ENCODE results near the gene SNORC. TPM values are rescaled to one million over a fixed set of nuclear protein-coding genes. Genes with fewer than 3 reads are reported as not detected.

The SNORC gene
- total RNA-seq, 1 donor from 2014 or later: 2.8 TPM

DNA sequence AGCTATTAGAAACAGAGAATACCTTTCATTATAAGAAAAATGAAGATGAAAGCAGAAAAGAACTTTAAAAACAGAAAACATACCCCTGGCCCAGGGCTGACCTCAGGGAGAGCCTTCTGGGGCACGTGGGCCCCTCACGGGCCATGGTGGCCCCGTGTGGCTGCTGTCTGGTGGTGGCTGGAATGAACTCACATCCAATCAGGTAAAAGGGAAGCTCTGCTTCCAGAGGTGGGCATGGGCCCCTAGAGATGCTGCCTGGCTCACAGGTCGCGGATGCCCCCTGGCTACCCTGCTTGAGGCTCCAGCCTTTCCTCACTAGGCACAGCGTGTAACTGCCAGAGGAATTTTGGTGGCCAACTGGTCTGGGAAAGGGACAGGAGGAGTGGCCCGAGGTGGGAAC is 16.6 kb downstream of the SNORC start:
- Mint-ChIP-seq H3K36me3 (ENCODE audit: insufficient read depth) (no peaks in the 10 kb centered on the region), H3K27me3 (peaks cover 4% of the 10 kb centered on the region), H3K4me1 (ENCODE audit: low read depth) (peaks cover 7% of the 10 kb centered on the region), H3K27ac (no peak overlapping the region), H3K4me3 (ENCODE audit: low read depth) (no peak overlapping the region), H3K9me3 (ENCODE audit: low read depth) (no peaks in the 10 kb centered on the region)
- TF ChIP-seq, protein P1, sequence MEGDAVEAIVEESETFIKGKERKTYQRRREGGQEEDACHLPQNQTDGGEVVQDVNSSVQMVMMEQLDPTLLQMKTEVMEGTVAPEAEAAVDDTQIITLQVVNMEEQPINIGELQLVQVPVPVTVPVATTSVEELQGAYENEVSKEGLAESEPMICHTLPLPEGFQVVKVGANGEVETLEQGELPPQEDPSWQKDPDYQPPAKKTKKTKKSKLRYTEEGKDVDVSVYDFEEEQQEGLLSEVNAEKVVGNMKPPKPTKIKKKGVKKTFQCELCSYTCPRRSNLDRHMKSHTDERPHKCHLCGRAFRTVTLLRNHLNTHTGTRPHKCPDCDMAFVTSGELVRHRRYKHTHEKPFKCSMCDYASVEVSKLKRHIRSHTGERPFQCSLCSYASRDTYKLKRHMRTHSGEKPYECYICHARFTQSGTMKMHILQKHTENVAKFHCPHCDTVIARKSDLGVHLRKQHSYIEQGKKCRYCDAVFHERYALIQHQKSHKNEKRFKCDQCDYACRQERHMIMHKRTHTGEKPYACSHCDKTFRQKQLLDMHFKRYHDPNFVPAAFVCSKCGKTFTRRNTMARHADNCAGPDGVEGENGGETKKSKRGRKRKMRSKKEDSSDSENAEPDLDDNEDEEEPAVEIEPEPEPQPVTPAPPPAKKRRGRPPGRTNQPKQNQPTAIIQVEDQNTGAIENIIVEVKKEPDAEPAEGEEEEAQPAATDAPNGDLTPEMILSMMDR (IDR thresholded peaks at IDR 0.05; ENCODE audit: unreplicated experiment): no peak
- DNase-seq (ENCODE audit: low spot score, unreplicated experiment): no peak

DNA sequence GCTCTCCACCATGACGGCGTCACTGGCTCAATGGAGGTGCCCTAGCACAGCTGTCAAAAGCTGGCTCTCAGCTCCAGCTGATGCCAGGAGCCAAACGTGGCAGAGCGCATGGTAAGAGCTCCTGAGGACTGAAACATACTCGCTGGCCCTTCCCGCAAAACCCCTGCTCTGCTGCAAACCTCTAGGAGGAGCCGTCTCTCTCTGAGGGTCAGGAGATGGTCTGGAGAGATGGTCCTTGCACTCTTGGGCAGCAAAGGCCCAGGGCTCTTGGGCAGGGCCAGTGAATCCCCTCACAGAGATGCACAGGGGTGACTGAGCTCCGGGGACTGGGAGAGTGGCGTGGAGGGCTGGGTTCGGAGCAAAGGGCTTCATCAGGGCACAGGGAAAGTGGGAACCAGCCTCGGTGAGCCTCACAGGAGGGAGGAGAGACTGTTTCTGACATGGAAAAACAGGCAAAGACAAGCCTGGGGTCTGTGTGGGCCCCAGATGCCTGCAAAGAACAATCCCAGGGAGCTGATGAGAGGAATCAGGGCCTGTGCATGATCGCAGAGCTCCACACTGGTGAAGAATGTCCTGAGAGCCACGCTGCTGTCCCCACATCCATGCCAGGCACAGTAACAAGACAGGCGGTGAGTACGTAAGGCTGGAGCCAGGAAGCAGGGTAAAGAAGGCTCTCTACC is 17.2 kb downstream of the SNORC start:
- Mint-ChIP-seq H3K9me3 (ENCODE audit: low read depth) (no peaks in the 10 kb centered on the region), H3K27ac (no peak overlapping the region), H3K27me3 (peaks cover 6% of the 10 kb centered on the region), H3K4me3 (ENCODE audit: low read depth) (no peak overlapping the region), H3K36me3 (ENCODE audit: insufficient read depth) (no peaks in the 10 kb centered on the region), H3K4me1 (ENCODE audit: low read depth) (peaks cover 7% of the 10 kb centered on the region)
- TF ChIP-seq, protein P1 (IDR thresholded peaks at IDR 0.05; ENCODE audit: unreplicated experiment): no peak
- no peak for DNase-seq (ENCODE audit: low spot score, unreplicated experiment)

DNA sequence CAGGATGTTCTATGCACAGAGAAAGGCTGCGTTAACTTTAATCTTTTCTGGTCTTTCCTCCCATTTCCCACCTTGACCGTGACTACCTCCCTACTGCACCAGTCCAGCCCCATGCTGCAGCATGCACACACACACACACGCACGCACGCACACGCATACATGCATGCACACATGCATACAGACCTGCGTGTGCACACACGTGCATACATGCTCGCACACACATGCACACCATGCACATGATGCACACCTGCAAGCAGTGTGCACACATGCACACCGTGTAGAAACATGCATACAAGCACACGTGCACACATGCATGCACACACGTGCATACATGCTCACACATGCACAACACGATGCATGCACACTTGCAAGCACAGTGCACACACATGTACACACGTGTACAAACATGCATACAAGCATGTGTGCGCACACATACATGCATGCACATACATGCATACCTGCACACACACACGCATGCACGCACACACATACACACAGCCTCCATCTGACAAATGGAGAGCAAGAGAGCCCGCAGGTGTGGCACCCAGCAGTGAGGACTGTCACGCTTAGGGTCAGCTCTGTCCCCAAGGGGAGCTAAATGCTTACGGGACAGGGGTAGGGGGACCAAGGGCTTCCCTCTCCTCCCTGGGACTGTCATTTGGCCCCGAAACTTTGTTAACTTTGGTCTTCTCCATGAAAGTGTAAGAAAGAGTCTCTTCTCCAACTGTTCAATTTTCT is 18.2 kb downstream of the SNORC start:
- Mint-ChIP-seq H3K9me3 (ENCODE audit: low read depth) (no peaks in the 10 kb centered on the region), H3K36me3 (ENCODE audit: insufficient read depth) (no peaks in the 10 kb centered on the region), H3K27me3 (peaks cover 6% of the 10 kb centered on the region), H3K4me1 (ENCODE audit: low read depth) (peaks cover 7% of the 10 kb centered on the region), H3K4me3 (ENCODE audit: low read depth) (no peak overlapping the region), H3K27ac (no peak overlapping the region)
- no peak for DNase-seq (ENCODE audit: low spot score, unreplicated experiment)
- TF ChIP-seq, protein P1 (IDR thresholded peaks at IDR 0.05; ENCODE audit: unreplicated experiment): no peak

DNA sequence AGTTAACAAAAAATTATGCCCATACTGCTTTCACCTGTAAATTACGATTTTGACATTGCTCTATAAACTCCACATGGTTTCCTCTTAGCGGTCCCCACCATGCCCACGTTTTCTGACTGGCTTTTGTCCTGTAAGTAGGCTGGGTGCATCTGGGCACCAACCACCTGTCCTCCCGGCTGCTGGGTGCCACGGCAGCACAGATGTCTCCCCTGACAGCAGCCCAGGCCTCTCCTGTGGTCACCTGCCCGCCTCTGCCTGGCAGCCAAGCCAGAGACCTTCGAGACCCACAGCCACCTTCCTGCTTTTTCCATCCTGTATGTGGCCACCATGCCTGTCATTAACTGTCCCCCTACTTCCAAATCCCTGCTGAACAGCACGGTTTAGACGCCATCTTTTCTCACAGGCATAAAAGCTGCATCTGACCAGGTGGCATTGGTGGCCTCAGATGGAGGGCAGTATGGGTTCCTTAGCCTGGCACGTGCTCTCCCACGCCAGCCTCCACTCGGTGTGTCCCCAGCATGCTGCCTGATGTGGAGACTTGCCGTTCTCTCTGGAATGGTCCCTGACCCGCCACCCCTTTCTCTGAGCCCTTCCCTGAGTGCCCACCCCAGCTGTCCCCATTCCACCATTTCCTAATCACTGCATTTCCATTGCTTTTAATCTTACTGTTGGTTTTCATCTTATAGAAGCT is 18.9 kb downstream of the SNORC start:
- Mint-ChIP-seq H3K27ac (no peak overlapping the region), H3K27me3 (peaks cover 6% of the 10 kb centered on the region), H3K4me3 (ENCODE audit: low read depth) (no peak overlapping the region), H3K36me3 (ENCODE audit: insufficient read depth) (no peaks in the 10 kb centered on the region), H3K4me1 (ENCODE audit: low read depth) (peaks cover 7% of the 10 kb centered on the region), H3K9me3 (ENCODE audit: low read depth) (no peaks in the 10 kb centered on the region)
- TF ChIP-seq, protein P1 (IDR thresholded peaks at IDR 0.05; ENCODE audit: unreplicated experiment): no peak
- DNase-seq (ENCODE audit: low spot score, unreplicated experiment): no peak

DNA sequence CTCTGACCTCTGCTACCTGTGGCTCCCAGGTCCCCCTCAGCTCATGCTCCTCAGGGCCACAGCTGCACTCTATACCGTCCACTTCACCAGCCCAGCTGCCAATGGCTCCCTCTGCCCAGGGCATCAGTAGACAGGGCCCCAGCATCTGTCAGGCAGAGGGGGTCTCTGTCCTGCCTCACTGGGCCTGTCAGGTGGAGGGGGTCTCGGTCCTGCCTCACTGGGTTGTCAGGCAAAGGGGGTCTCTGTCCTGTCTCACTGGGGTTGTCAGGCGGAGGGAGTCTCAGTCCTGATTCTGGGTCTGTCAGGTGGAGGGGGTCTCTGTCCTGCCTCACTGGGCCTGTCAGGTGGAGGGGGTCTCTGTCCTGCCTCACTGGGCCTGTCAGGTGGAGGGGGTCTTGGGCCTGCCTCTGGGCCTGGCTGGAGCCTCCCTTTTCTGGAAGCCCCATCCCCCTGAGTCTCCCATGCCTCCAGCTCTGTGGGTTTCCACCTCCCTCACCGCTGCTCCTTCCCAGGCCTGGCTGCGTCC is 19.9 kb downstream of the SNORC start:
- TF ChIP-seq, protein P1 (IDR thresholded peaks at IDR 0.05; ENCODE audit: unreplicated experiment): no peak
- no peaks in the 10 kb centered on the region for H3K9me3 Mint-ChIP-seq (ENCODE audit: low read depth)
- H3K4me3 Mint-ChIP-seq (ENCODE audit: low read depth): no peak overlapping the region
- H3K36me3 Mint-ChIP-seq (ENCODE audit: insufficient read depth): no peaks in the 10 kb centered on the region
- H3K27me3 Mint-ChIP-seq: peaks cover 10% of the 10 kb centered on the region
- no peak for DNase-seq (ENCODE audit: low spot score, unreplicated experiment)
- no peak overlapping the region for H3K27ac Mint-ChIP-seq
- H3K4me1 Mint-ChIP-seq (ENCODE audit: low read depth): peaks cover 7% of the 10 kb centered on the region

All from progenitor cell of endocrine pancreas (in vitro differentiated cells).